BJ (cell line): Measurements from ENCODE around the gene SLC39A13. TPM values are rescaled to one million over a fixed set of nuclear protein-coding genes. Genes with fewer than 3 reads are reported as not detected.

ENCODE experiments used
- CTCF ChIA-PET: fragments of 350-600 bp; formaldehyde crosslinking; extraction: SDS; loops from one replicate; lab custom pipeline; 2021; ENCODE audit warnings: antibody characterized with exemption, inconsistent platforms; lab: Yijun Ruan, JAX
- POLR2A ChIA-PET: fragments of 300-600 bp; sonication (Branson Sonifier 250); formaldehyde crosslinking; extraction: SDS; loops from one replicate; lab custom pipeline; 2021; ENCODE audit warnings: antibody characterized with exemption; lab: Charles Lee
- DNase-seq: peaks from one replicate; pipeline ENCODE4 v3.0.0-alpha.2; 2011; ENCODE audit warnings: low read depth
- H3K27me3 ChIP-seq: 2 replicates; pipeline ENCODE4 v1.6.0; 2011; ENCODE audit warnings: low read length; ENCODE audit not compliant: control insufficient read depth, insufficient read depth
- H3K36me3 ChIP-seq: 2 replicates; pipeline ENCODE4 v1.5.1; 2011; ENCODE audit warnings: low read length; ENCODE audit not compliant: control insufficient read depth, insufficient read depth
- H3K4me3 ChIP-seq: 2 replicates; pipeline ENCODE4 v1.5.1; 2011; ENCODE audit warnings: low read depth, mild to moderate bottlenecking, control low read depth, low read length
- CTCF ChIP-seq: IDR thresholded peaks from 2 replicates; pipeline ENCODE4 v1.5.1; 2011; ENCODE audit warnings: low read depth, mild to moderate bottlenecking, control low read depth, inconsistent platforms, low read length, moderate library complexity; ENCODE audit not compliant: insufficient read depth
- polyA plus RNA-seq: library from polyadenylated mRNA; depleted of rRNA; stranded (reverse); fragments of >200 nt; gene quantifications from 2 replicates; pipeline ENCODE4 v1.2.3, GENCODE V29; 2011

Gene SLC39A13
- polyA plus RNA-seq, 1 experiment: 108 TPM

- CTCF ChIA-PET: interaction anchor here (0.7 to 1.2 kb wide), 3 partner anchors 9 to 42 kb away, joined by 3 read pairs; no protein-coding TSS in a partner anchor
- POLR2A ChIA-PET: no interaction called here
- no peak overlapping the region for H3K4me3 ChIP-seq
- H3K27me3 ChIP-seq: no peaks in the 10 kb centered on the region
- peaks cover 43% of the 10 kb centered on the region for H3K36me3 ChIP-seq
- no peak for TF ChIP-seq CTCF
- peak; percentile 73 for DNase-seq
Measured at GRCh38 chr11:47415949-47416472, 7.6 kb downstream of the SLC39A13 start.

GRCh38 chr11:47417712-47418111 lies 9.3 kb downstream of the SLC39A13 start:
- Histone ChIP-seq H3K27me3 (no peaks in the 10 kb centered on the region), H3K4me3 (no peak overlapping the region), H3K36me3 (peaks cover 45% of the 10 kb centered on the region)
- ChIA-PET POLR2A (no interaction called here), CTCF (interaction anchor here (1.3 kb wide), 1 partner anchor 9 kb away, joined by 4 read pairs; the partner anchor contains the start of gene PSMC3)
- no peak for DNase-seq
- TF ChIP-seq CTCF: no peak

GRCh38 chr11:47418454-47419259 lies 10.3 kb downstream of the SLC39A13 start:
- no peak for TF ChIP-seq CTCF
- Histone ChIP-seq H3K4me3 (no peak overlapping the region), H3K36me3 (peaks cover 45% of the 10 kb centered on the region), H3K27me3 (no peaks in the 10 kb centered on the region)
- no peak for DNase-seq
- POLR2A ChIA-PET: no interaction called here
- CTCF ChIA-PET: interaction anchor here (1.1 kb wide), 1 partner anchor 8 kb away, joined by 3 read pairs; no protein-coding TSS in a partner anchor

GRCh38 chr11:47425611-47426010 lies 17.2 kb downstream of the SLC39A13 start:
- no peaks in the 10 kb centered on the region for H3K27me3 ChIP-seq
- H3K4me3 ChIP-seq: peak overlapping the region; percentile 82
- peaks cover 25% of the 10 kb centered on the region for H3K36me3 ChIP-seq
- no peak for DNase-seq
- CTCF ChIA-PET: interaction anchor here (0.9 to 2.8 kb wide), 4 partner anchors 10 to 51 kb away, joined by 3 to 15 read pairs (median 4); no protein-coding TSS in a partner anchor
- TF ChIP-seq CTCF: no peak
- POLR2A ChIA-PET: no interaction called here
